ENCODE measurements around the gene THSD7B.

- TF ChIP-seq, protein P1, sequence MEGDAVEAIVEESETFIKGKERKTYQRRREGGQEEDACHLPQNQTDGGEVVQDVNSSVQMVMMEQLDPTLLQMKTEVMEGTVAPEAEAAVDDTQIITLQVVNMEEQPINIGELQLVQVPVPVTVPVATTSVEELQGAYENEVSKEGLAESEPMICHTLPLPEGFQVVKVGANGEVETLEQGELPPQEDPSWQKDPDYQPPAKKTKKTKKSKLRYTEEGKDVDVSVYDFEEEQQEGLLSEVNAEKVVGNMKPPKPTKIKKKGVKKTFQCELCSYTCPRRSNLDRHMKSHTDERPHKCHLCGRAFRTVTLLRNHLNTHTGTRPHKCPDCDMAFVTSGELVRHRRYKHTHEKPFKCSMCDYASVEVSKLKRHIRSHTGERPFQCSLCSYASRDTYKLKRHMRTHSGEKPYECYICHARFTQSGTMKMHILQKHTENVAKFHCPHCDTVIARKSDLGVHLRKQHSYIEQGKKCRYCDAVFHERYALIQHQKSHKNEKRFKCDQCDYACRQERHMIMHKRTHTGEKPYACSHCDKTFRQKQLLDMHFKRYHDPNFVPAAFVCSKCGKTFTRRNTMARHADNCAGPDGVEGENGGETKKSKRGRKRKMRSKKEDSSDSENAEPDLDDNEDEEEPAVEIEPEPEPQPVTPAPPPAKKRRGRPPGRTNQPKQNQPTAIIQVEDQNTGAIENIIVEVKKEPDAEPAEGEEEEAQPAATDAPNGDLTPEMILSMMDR (IDR thresholded peaks at IDR 0.05; ENCODE audit: low read length): no peak
- no peak for TF ChIP-seq EZH2 (IDR thresholded peaks at IDR 0.05; ENCODE audit: borderline replicate concordance, low read length)
Measured at GRCh38 chr2:137449454-137449853, 684.1 kb downstream of the THSD7B start.
